OCI-LY7 (cell line): Measurements from ENCODE around the gene SAXO1. TPM values are rescaled to one million over a fixed set of nuclear protein-coding genes. Genes with fewer than 3 reads are reported as not detected.

ENCODE experiments used
- Bru-seq: library from RNA; stranded (reverse); fragments of 400-500 nt; gene quantifications from one replicate; lab custom pipeline; 2021; lab: Mats Ljungman, UMichigan
- BruChase-seq, 2 experiments: library from RNA; stranded (reverse); fragments of 400-500 nt; gene quantifications; one replicate each; lab custom pipeline; 2021; lab: Mats Ljungman, UMichigan
- BruUV-seq: library from RNA; stranded (reverse); fragments of 400-500 nt; replicated peaks from 2 replicates; lab custom pipeline; 2021; lab: Mats Ljungman, UMichigan
- CTCF ChIA-PET: fragments of 300-600 bp; sonication (Branson Sonifier 250); formaldehyde crosslinking; loops from one replicate; lab custom pipeline; 2022; ENCODE audit warnings: antibody characterized with exemption; ENCODE audit not compliant: unreplicated experiment; lab: Charles Lee
- POLR2A ChIA-PET: fragments of 300-600 bp; sonication (Branson Sonifier 250); formaldehyde crosslinking; loops from one replicate; lab custom pipeline; 2022; ENCODE audit warnings: antibody characterized with exemption; lab: Charles Lee
- DNase-seq: peaks from one replicate; pipeline ENCODE4 v3.0.0-alpha.2; 2015; ENCODE audit warnings: low spot score
- H2AFZ ChIP-seq: fragments of 200-600 bp; sonication (generic), shearing (Covaris generic); 2 replicates; pipeline ENCODE4 v1.6.1; 2014; ENCODE audit warnings: mild to moderate bottlenecking, antibody characterized with exemption, low read length, moderate library complexity
- H3K27ac ChIP-seq: fragments of 200-600 bp; sonication (generic); 2 replicates; pipeline ENCODE4 v1.5.1; 2014; ENCODE audit warnings: mixed run types, low read depth, mild to moderate bottlenecking, moderate library complexity, low read length, inconsistent platforms; ENCODE audit not compliant: poor library complexity, severe bottlenecking
- H3K36me3 ChIP-seq: fragments of 200-600 bp; sonication (generic); 2 replicates; pipeline ENCODE4 v1.6.1; 2014; ENCODE audit warnings: mild to moderate bottlenecking, antibody characterized with exemption, low read length, moderate library complexity, mixed read lengths; ENCODE audit not compliant: insufficient read depth
- H3K4me1 ChIP-seq: fragments of 200-600 bp; sonication (generic); 2 replicates; pipeline ENCODE4 v1.5.1; 2014; ENCODE audit warnings: mild to moderate bottlenecking, low read length; ENCODE audit not compliant: insufficient read depth, poor library complexity, severe bottlenecking
- H3K4me2 ChIP-seq: fragments of 200-600 bp; sonication (generic); 2 replicates; pipeline ENCODE4 v1.6.1; 2014; ENCODE audit warnings: mild to moderate bottlenecking, low read length
- H3K4me3 ChIP-seq: fragments of 200-600 bp; sonication (generic); 2 replicates; pipeline ENCODE4 v1.5.1; 2014; ENCODE audit warnings: mild to moderate bottlenecking, low read depth, low read length; ENCODE audit not compliant: poor library complexity, severe bottlenecking
- H3K79me2 ChIP-seq: fragments of 200-600 bp; sonication (generic); 2 replicates; pipeline ENCODE4 v1.6.1; 2016; ENCODE audit warnings: low read depth, mild to moderate bottlenecking, low read length, moderate library complexity, mixed read lengths; ENCODE audit not compliant: insufficient read depth
- H3K9me2 ChIP-seq: fragments of 200-600 bp; sonication (generic); 2 replicates; pipeline ENCODE4 v1.6.1; 2016; ENCODE audit warnings: mild to moderate bottlenecking, low read length, mixed read lengths; ENCODE audit not compliant: insufficient read depth
- H3K9me3 ChIP-seq: fragments of 200-600 bp; sonication (generic); 2 replicates; pipeline ENCODE4 v1.6.1; 2014; ENCODE audit warnings: mild to moderate bottlenecking, mixed run types, low read length, mixed read lengths
- H4K20me1 ChIP-seq: fragments of 200-600 bp; sonication (generic); 2 replicates; pipeline ENCODE4 v1.6.1; 2014; ENCODE audit warnings: mild to moderate bottlenecking, antibody characterized with exemption, low read length, moderate library complexity, mixed read lengths; ENCODE audit not compliant: insufficient read depth
- CTCF ChIP-seq: fragments of 200-600 bp; sonication (generic); conservative IDR thresholded peaks from 2 replicates; pipeline ENCODE4 v1.5.1; 2014; ENCODE audit warnings: mild to moderate bottlenecking, antibody characterized with exemption, low read length, moderate library complexity, mixed read lengths
- EZH2phosphoT487 ChIP-seq: fragments of 200-600 bp; sonication (generic); IDR thresholded peaks from 2 replicates; pipeline ENCODE4 v1.6.1; 2018; ENCODE audit warnings: low read depth, borderline replicate concordance, mild to moderate bottlenecking, mixed run types, antibody characterized with exemption, low read length, moderate library complexity, mixed read lengths
- intact Hi-C: fragments of 100-400 bp; cut with micrococcal nuclease; formaldehyde crosslinking; loops from one replicate; pipeline ENCODE4 v1.10.0; 2022; ENCODE audit not compliant: unreplicated experiment
- long read RNA-seq: library from polyadenylated mRNA; stranded (forward); transcript quantifications from one replicate; pipeline ENCODE4 v2.0.0, GENCODE V29; 2022
- total RNA-seq, 2 experiments: library from RNA; depleted of rRNA in 1 of 2; stranded (reverse); fragments of >200 nt in 1 of 2; shearing (Covaris generic) in 1 of 2; gene quantifications; 2 replicates each; pipeline ENCODE4 v1.2.3, GENCODE V29; 2014 to 2022

Gene SAXO1
- total RNA-seq (2014; rRNA removed; shearing (Covaris generic)), result not detected in 2 replicates
- total RNA-seq (2022), result 0.63 TPM in 1 of 2 replicates, not detected in the other
- Bru-seq, nascent RNA, result percentile 18 among the genes with signal in this experiment
- BruChase-seq, experiment 1, labeled RNA remaining after a 6-hour chase, result percentile 19 among the genes with signal in this experiment
- BruChase-seq, experiment 2, labeled RNA remaining after a 2-hour chase, result percentile 17 among the genes with signal in this experiment
- long read RNA-seq, partial matches to known transcripts, result 0 of 1 reads
- long read RNA-seq, other reads (novel, unspliced or antisense), result 1 of 1 reads

GRCh38 chr9:19033015-19033414 is at the start of gene SAXO1:
Gene SAXO1 (minus strand): TSS chr9:19033209. CDS start chr9:19032908, 301 bp downstream.
- POLR2A ChIA-PET, result interaction anchor here (1.0 kb wide), 1 partner anchor 18 kb away, joined by 3 read pairs; no protein-coding TSS in a partner anchor
- no peaks in the 10 kb centered on the region for H3K36me3 ChIP-seq
- no peak for DNase-seq
- H3K9me3 ChIP-seq, result no peaks in the 10 kb centered on the region
- no peaks in the 10 kb centered on the region for H3K4me1 ChIP-seq
- no TSS peak for BruUV-seq
- H3K27ac ChIP-seq, result no peak within 1 kb of the TSS
- no peaks in the 10 kb centered on the region for H4K20me1 ChIP-seq
- H3K9me2 ChIP-seq, result no peaks in the 10 kb centered on the region
- no peak within 1 kb of the TSS for H3K4me2 ChIP-seq
- H3K4me3 ChIP-seq, result no peak within 1 kb of the TSS
- TF ChIP-seq EZH2phosphoT487 (no peak), CTCF (no peak)
- no peak within 1 kb of the TSS for H2AFZ ChIP-seq
- H3K79me2 ChIP-seq, result no peaks in the 10 kb centered on the region
- intact Hi-C loops, result no loop called here
- CTCF ChIA-PET, result no interaction called here

DNA sequence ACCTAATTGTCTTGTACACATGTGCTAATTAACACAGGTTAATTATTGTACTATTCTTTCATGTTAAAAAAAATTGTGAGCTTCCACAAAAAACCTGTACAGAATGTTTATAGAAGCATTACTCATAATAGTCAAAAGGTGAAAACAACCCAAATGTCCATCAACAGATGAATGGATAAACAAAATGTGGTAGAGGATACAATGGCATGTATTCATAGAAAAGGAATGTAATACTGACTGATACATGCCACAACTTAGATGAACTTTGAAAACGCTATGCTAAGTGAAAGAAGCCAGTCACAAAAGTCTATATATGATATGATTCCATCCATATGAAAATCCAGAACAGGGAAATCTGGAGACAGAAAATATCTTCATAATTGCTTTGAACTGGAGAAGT is 41.8 kb upstream of the SAXO1 start:
- intact Hi-C loops, result no loop called here
- Histone ChIP-seq H3K36me3 (peaks cover 96% of the 10 kb centered on the region), H3K27ac (no peak overlapping the region), H3K79me2 (no peaks in the 10 kb centered on the region), H2AFZ (no peak overlapping the region), H4K20me1 (no peaks in the 10 kb centered on the region), H3K4me2 (no peak overlapping the region), H3K9me3 (0 out of 2 replicates have a peak, but pooled peaks cover 4% of the 10 kb centered on the region), H3K4me3 (no peak overlapping the region), H3K4me1 (no peaks in the 10 kb centered on the region), H3K9me2 (no peaks in the 10 kb centered on the region)
- TSS peak; percentile 14 for BruUV-seq
- no peak for TF ChIP-seq CTCF
- CTCF ChIA-PET, result no interaction called here
- POLR2A ChIA-PET, result interaction anchor here (0.6 kb wide), 1 partner anchor 18 kb away, joined by 3 read pairs; no protein-coding TSS in a partner anchor
- no peak for DNase-seq

GRCh38 chr9:19074229-19074628 is 41.2 kb upstream of the SAXO1 start:
- Histone ChIP-seq H3K4me3 (no peak overlapping the region), H3K9me2 (no peaks in the 10 kb centered on the region), H4K20me1 (no peaks in the 10 kb centered on the region), H3K4me1 (no peaks in the 10 kb centered on the region), H3K36me3 (peaks cover 98% of the 10 kb centered on the region), H3K79me2 (no peaks in the 10 kb centered on the region), H2AFZ (no peak overlapping the region), H3K27ac (no peak overlapping the region), H3K9me3 (0 out of 2 replicates have a peak, but pooled peaks cover 4% of the 10 kb centered on the region), H3K4me2 (no peak overlapping the region)
- TF ChIP-seq CTCF, result no peak
- TF ChIP-seq EZH2phosphoT487, result no peak
- POLR2A ChIA-PET, result interaction anchor here (0.6 kb wide), 1 partner anchor 18 kb away, joined by 3 read pairs; no protein-coding TSS in a partner anchor
- DNase-seq, result no peak
- no TSS peak for BruUV-seq
- CTCF ChIA-PET, result no interaction called here
- intact Hi-C loops, result no loop called here
